A673 (cell line): ENCODE results near the gene FRY. TPM values are rescaled to one million over a fixed set of nuclear protein-coding genes. Genes with fewer than 3 reads are reported as not detected.

Experiments
- BruUV-seq: library from RNA; stranded (reverse); fragments of 400-500 nt; replicated peaks from 2 replicates; lab custom pipeline; 2021; lab: Mats Ljungman, UMichigan
- CTCF ChIA-PET: fragments of 300-600 bp; sonication (Branson Sonifier 250); formaldehyde crosslinking; loops from one replicate; lab custom pipeline; 2022; ENCODE audit warnings: antibody characterized with exemption; lab: Charles Lee
- POLR2A ChIA-PET: fragments of 300-600 bp; sonication (Branson Sonifier 250); formaldehyde crosslinking; loops from one replicate; lab custom pipeline; 2022; ENCODE audit warnings: antibody characterized with exemption; ENCODE audit not compliant: low non-redundant PET; lab: Charles Lee
- DNase-seq: peaks from one replicate; pipeline ENCODE4 v3.0.0-alpha.2; 2015; ENCODE audit warnings: low spot score
- H3K27ac ChIP-seq: fragments of 200-600 bp; sonication (generic); 2 replicates; pipeline ENCODE4 v1.5.1; 2016; ENCODE audit warnings: mixed run types, low read depth, mild to moderate bottlenecking, mixed read lengths, antibody characterized with exemption, low read length; ENCODE audit not compliant: poor library complexity, severe bottlenecking
- H3K27me3 ChIP-seq: fragments of 200-600 bp; sonication (generic); replicated peaks from 2 replicates; pipeline ENCODE4 v1.6.1; 2017; ENCODE audit warnings: mixed run types, low read depth, mild to moderate bottlenecking, mixed read lengths, antibody characterized with exemption, low read length; ENCODE audit not compliant: insufficient read depth, poor library complexity
- H3K36me3 ChIP-seq: fragments of 200-600 bp; sonication (generic); 2 replicates; pipeline ENCODE4 v1.6.1; 2016; ENCODE audit warnings: mixed run types, mild to moderate bottlenecking, mixed read lengths, antibody characterized with exemption, low read length; ENCODE audit not compliant: insufficient read depth, poor library complexity, severe bottlenecking
- H3K4me1 ChIP-seq: fragments of 200-600 bp; sonication (generic); 2 replicates; pipeline ENCODE4 v1.6.1; 2017; ENCODE audit warnings: mixed run types, mild to moderate bottlenecking, mixed read lengths, antibody characterized with exemption, low read length; ENCODE audit not compliant: insufficient read depth, poor library complexity, severe bottlenecking
- H3K4me3 ChIP-seq: fragments of 200-600 bp; sonication (generic); 2 replicates; pipeline ENCODE4 v1.5.1; 2016; ENCODE audit warnings: low read depth, mixed run types, mild to moderate bottlenecking, mixed read lengths, low read length; ENCODE audit not compliant: poor library complexity, severe bottlenecking
- H3K9me3 ChIP-seq: fragments of 200-600 bp; sonication (generic); 2 replicates; pipeline ENCODE4 v1.6.1; 2016; ENCODE audit warnings: mixed run types, low read depth, mild to moderate bottlenecking, mixed read lengths, antibody characterized with exemption, low read length; ENCODE audit not compliant: poor library complexity, severe bottlenecking
- EZH2 ChIP-seq: fragments of 200-600 bp; sonication (generic); IDR thresholded peaks from 2 replicates; pipeline ENCODE4 v1.6.1; 2017; ENCODE audit warnings: borderline replicate concordance, low read depth, mild to moderate bottlenecking, mixed read lengths, antibody characterized with exemption, low read length; ENCODE audit not compliant: poor library complexity, severe bottlenecking
- intact Hi-C: fragments of 100-400 bp; cut with micrococcal nuclease; formaldehyde crosslinking; loops from one replicate; pipeline ENCODE4 v1.10.0; 2022; ENCODE audit not compliant: unreplicated experiment
- total RNA-seq: library from RNA; stranded (reverse); gene quantifications from 2 replicates; pipeline ENCODE4 v1.2.3, GENCODE V29; 2021
- TF ChIP-seq, protein P1 (sequence below): fragments of 300-800, 200-600 bp; sonication (generic); conservative IDR thresholded peaks from 2 replicates; pipeline ENCODE4 v1.5.1; 2017; ENCODE audit warnings: low read depth, mild to moderate bottlenecking, antibody characterized with exemption, low read length, moderate library complexity, mixed read lengths

Gene FRY
- total RNA-seq, 1 experiment from 2014 or later = 0.58 TPM

DNA sequence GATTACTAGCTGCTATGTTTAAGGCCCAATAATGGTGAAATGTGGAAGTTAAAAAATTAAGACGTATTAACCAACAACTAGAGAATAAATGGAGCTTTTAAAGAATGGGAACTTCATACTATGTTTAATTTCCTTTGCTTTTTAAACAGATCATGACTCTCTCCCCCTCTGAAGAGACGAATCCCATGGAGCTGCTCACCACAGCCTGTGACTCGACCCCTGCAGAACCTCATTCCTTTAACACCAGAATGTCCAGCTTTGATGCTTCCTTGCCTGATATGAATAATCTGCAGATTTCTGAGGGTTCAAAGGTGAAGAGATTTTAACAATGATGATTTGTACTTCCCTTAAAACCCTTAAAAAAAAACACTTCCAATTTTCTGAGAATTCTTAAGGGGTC, 230.6 kb downstream of the FRY start:
- DNase-seq = no peak
- no peaks in the 10 kb centered on the region for H3K9me3 ChIP-seq
- POLR2A ChIA-PET = no interaction called here
- no peak overlapping the region for H3K27ac ChIP-seq
- intact Hi-C loops = loop anchor here (5.0 kb wide), 1 partner anchor 40 kb away; no protein-coding TSS in a partner anchor
- H3K27me3 ChIP-seq = no peaks in the 10 kb centered on the region
- no peaks in the 10 kb centered on the region for H3K36me3 ChIP-seq
- BruUV-seq = no TSS peak
- no peak overlapping the region for H3K4me3 ChIP-seq
- TF ChIP-seq, protein P1, sequence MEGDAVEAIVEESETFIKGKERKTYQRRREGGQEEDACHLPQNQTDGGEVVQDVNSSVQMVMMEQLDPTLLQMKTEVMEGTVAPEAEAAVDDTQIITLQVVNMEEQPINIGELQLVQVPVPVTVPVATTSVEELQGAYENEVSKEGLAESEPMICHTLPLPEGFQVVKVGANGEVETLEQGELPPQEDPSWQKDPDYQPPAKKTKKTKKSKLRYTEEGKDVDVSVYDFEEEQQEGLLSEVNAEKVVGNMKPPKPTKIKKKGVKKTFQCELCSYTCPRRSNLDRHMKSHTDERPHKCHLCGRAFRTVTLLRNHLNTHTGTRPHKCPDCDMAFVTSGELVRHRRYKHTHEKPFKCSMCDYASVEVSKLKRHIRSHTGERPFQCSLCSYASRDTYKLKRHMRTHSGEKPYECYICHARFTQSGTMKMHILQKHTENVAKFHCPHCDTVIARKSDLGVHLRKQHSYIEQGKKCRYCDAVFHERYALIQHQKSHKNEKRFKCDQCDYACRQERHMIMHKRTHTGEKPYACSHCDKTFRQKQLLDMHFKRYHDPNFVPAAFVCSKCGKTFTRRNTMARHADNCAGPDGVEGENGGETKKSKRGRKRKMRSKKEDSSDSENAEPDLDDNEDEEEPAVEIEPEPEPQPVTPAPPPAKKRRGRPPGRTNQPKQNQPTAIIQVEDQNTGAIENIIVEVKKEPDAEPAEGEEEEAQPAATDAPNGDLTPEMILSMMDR = no peak
- no peak for TF ChIP-seq EZH2
- CTCF ChIA-PET = no interaction called here
- H3K4me1 ChIP-seq = no peaks in the 10 kb centered on the region

DNA sequence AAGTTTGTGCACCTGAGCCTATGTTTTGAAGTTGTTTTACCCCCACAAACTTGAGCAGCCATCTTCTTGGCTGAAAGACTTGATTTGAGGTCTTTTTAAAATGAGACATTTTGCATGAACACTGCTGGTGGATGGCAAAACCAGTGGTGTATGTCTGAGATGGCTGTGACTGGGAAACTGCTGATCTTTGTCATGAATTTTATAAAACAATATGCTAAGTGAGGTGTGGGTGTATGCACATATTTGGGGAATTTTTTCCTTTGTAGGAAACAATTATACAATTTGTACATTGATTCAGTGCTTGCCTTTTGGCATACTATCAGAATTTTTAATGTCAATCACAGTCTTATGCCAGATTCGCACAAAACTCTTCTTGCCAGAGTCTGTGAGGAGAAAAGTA, 231.0 kb downstream of the FRY start:
- BruUV-seq = no TSS peak
- DNase-seq = no peak
- Histone ChIP-seq H3K4me3 (no peak overlapping the region), H3K36me3 (no peaks in the 10 kb centered on the region), H3K27ac (no peak overlapping the region), H3K4me1 (no peaks in the 10 kb centered on the region), H3K27me3 (no peaks in the 10 kb centered on the region), H3K9me3 (no peaks in the 10 kb centered on the region)
- CTCF ChIA-PET = no interaction called here
- POLR2A ChIA-PET = no interaction called here
- TF ChIP-seq EZH2 = no peak
- intact Hi-C loops = loop anchor here (5.0 kb wide), 1 partner anchor 40 kb away; no protein-coding TSS in a partner anchor

DNA sequence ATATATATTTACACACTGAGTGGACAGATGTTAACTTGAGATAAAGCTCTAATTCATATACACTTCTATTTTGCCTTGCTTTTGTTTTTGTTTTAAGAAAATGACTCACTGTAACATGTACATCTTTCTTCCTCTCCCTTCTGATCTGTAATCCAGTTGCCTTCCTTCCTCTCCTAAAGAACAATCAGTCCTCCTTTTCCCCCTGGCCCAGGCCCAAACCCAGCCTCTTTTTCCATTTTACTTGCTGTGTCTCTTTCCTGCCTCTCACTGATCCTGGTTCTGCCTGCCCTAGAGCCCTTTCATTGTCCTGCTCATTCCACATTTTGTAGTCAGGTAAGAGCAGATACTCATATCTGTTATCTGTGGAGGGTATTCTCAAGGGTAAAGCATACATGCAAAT, 232.8 kb downstream of the FRY start:
- H3K4me3 ChIP-seq = no peak overlapping the region
- CTCF ChIA-PET = no interaction called here
- no peak overlapping the region for H3K27ac ChIP-seq
- H3K4me1 ChIP-seq = no peaks in the 10 kb centered on the region
- POLR2A ChIA-PET = no interaction called here
- no peaks in the 10 kb centered on the region for H3K27me3 ChIP-seq
- no peaks in the 10 kb centered on the region for H3K9me3 ChIP-seq
- H3K36me3 ChIP-seq = no peaks in the 10 kb centered on the region
- peak; percentile 44 for DNase-seq
- BruUV-seq = no TSS peak
- intact Hi-C loops = loop anchor here (5.0 kb wide), 1 partner anchor 38 kb away; no protein-coding TSS in a partner anchor
- TF ChIP-seq EZH2 = no peak
- TF ChIP-seq, protein P1 = no peak

DNA sequence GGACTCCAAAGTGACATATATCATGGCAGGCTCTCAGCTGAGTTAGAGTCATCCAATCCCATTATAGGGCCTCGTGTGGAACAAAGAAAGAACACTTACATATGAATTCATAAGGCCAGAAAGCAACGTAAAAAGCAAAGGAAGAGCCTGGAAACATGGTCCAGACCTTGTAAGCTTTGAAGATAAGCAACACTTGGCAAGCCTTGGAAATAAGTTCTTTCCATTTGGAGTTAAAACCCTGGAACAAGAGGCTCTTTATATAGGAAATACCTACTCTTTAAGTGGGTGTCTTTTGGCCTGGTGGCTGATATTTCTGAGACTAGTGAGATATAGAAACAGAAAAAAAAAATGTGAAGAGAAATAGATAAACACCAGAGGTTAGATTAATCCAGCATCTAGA, 234.2 kb downstream of the FRY start:
- no peak for TF ChIP-seq EZH2
- TF ChIP-seq, protein P1 = no peak
- no peaks in the 10 kb centered on the region for H3K36me3 ChIP-seq
- POLR2A ChIA-PET = no interaction called here

More for the DNA sequence above, 234.2 kb downstream of the FRY start:
- intact Hi-C loops = no loop called here
- Histone ChIP-seq H3K27me3 (no peaks in the 10 kb centered on the region), H3K9me3 (no peaks in the 10 kb centered on the region), H3K4me3 (no peak overlapping the region), H3K27ac (no peak overlapping the region), H3K4me1 (no peaks in the 10 kb centered on the region)
- BruUV-seq = no TSS peak
- CTCF ChIA-PET = no interaction called here
- no peak for DNase-seq
